HepG2 (cell line): ENCODE measurements around the gene IFI35. TPM values are rescaled to one million over a fixed set of nuclear protein-coding genes. Genes with fewer than 3 reads are reported as not detected.
A peak's percentile ranks its signal among the peaks of the same experiment; 100 is the strongest.

ENCODE experiments used
- AFF4 ChIP-seq: sonication (generic); formaldehyde crosslinking; IDR thresholded peaks from 2 replicates; pipeline ENCODE4 v1.4.0; 2020; ENCODE audit warnings: missing genetic modification reagents
- CEBPG ChIP-seq: IDR thresholded peaks from 2 replicates; pipeline ENCODE4 v1.6.1; 2016
- GLMP ChIP-seq: sonication (generic); formaldehyde crosslinking; IDR thresholded peaks from 2 replicates; pipeline ENCODE4 v1.9.0; 2021; ENCODE audit warnings: missing genetic modification reagents, mild to moderate bottlenecking, borderline replicate concordance
- HMG20A ChIP-seq: IDR thresholded peaks from 2 replicates; pipeline ENCODE4 v1.6.1; 2016; ENCODE audit warnings: borderline replicate concordance
- ISX ChIP-seq: sonication (generic); formaldehyde crosslinking; conservative IDR thresholded peaks from 2 replicates; pipeline ENCODE4 v1.5.0; 2020; ENCODE audit warnings: missing genetic modification reagents
- MAFF ChIP-seq: IDR thresholded peaks from 2 replicates; pipeline ENCODE4 v1.6.1; 2011; ENCODE audit warnings: low read depth, low read length, improper control_type of control experiment
- MLX ChIP-seq: IDR thresholded peaks from 2 replicates; pipeline ENCODE4 v1.6.1; 2016
- NCOA5 ChIP-seq: sonication (generic); formaldehyde crosslinking; IDR thresholded peaks from 2 replicates; pipeline ENCODE4 v1.4.0; 2020; ENCODE audit warnings: missing genetic modification reagents
- PRPF4 ChIP-seq: fragments of 200-400 bp; formaldehyde crosslinking; IDR thresholded peaks from 2 replicates; pipeline ENCODE4 v1.6.1; 2016; ENCODE audit warnings: low read length, low read depth; ENCODE audit not compliant: poor library complexity, severe bottlenecking
- RORA ChIP-seq: sonication (generic); formaldehyde crosslinking; IDR thresholded peaks from 2 replicates; pipeline ENCODE4 v1.5.0; 2020; ENCODE audit warnings: mild to moderate bottlenecking, missing genetic modification reagents, moderate library complexity
- SAFB2 ChIP-seq: sonication (generic); formaldehyde crosslinking; IDR thresholded peaks from 2 replicates; pipeline ENCODE4 v1.5.1; 2020; ENCODE audit warnings: missing genetic modification reagents, low read depth, mild to moderate bottlenecking, borderline replicate concordance
- SOX6 ChIP-seq, 2 experiments: fragments of 450-650 bp in 1 of 2; sonication (generic) in 1 of 2; formaldehyde crosslinking in 1 of 2; IDR thresholded peaks; 2 replicates each; pipeline versions ENCODE4 v1.4.0 to v1.6.1; 2017 to 2020; ENCODE audit warnings: antibody characterized with exemption in 1 of 2, mild to moderate bottlenecking in 1 of 2, missing genetic modification reagents in 1 of 2
- TOPORS ChIP-seq: sonication (generic); formaldehyde crosslinking; IDR thresholded peaks from 2 replicates; pipeline ENCODE4 v1.8.0; 2023; ENCODE audit warnings: mild to moderate bottlenecking, missing genetic modification reagents
- YEATS2 ChIP-seq: sonication (generic); formaldehyde crosslinking; IDR thresholded peaks from 2 replicates; pipeline ENCODE4 v1.4.0; 2020; ENCODE audit warnings: missing genetic modification reagents, borderline replicate concordance
- ZBTB10 ChIP-seq: sonication (generic); formaldehyde crosslinking; IDR thresholded peaks from 2 replicates; pipeline ENCODE4 v1.4.0; 2020; ENCODE audit warnings: missing genetic modification reagents, borderline replicate concordance
- ZFP1 ChIP-seq: IDR thresholded peaks from 2 replicates; pipeline ENCODE4 v1.6.1; 2016
- ZNF138 ChIP-seq: sonication (generic); formaldehyde crosslinking; IDR thresholded peaks from 2 replicates; pipeline ENCODE4 v1.5.0; 2020; ENCODE audit warnings: mild to moderate bottlenecking, low read depth, missing genetic modification reagents
- ZNF552 ChIP-seq: sonication (generic); formaldehyde crosslinking; IDR thresholded peaks from 2 replicates; pipeline ENCODE4 v1.9.0; 2022; ENCODE audit warnings: missing genetic modification reagents, mild to moderate bottlenecking, borderline replicate concordance
- ZNF570 ChIP-seq: sonication (generic); formaldehyde crosslinking; IDR thresholded peaks from 2 replicates; pipeline ENCODE4 v1.4.0; 2020; ENCODE audit warnings: mild to moderate bottlenecking, missing genetic modification reagents, borderline replicate concordance
- ZNF776 ChIP-seq: sonication (generic); formaldehyde crosslinking; IDR thresholded peaks from 2 replicates; pipeline ENCODE4 v1.4.0; 2020; ENCODE audit warnings: mild to moderate bottlenecking, missing genetic modification reagents
- polyA plus RNA-seq, 8 experiments: library from polyadenylated mRNA; depleted of rRNA in 3 of 8; stranded (reverse) in 7 of 8; unstranded in 1 of 8; fragments of >200 nt; fragmentation: Illumina TruSeq in 4 of 8; extraction: Trizol in 4 of 8; gene quantifications; 2 replicates each; pipeline versions ENCODE4 v1.2.1 to v1.2.3, GENCODE V29; 2011 to 2016; ENCODE audit warnings: low read depth in 4 of 8, missing spikeins in 1 of 8, mixed read lengths in 1 of 8; ENCODE audit not compliant: insufficient read depth in 1 of 8
- total RNA-seq, 5 experiments: library from RNA; depleted of rRNA; stranded (reverse); fragments of >200 nt; fragmentation: Illumina TruSeq; extraction: Trizol; gene quantifications; 2 replicates each; pipeline ENCODE4 v1.2.3, GENCODE V29; 2016; ENCODE audit warnings: low read depth in 1 of 5

IFI35 gene
- total and polyA plus RNA-seq, 2 of the 13 experiments (the other 11 are each of a cell fraction or from before 2014, with no cell fraction given) = 28.9 to 38.1 TPM

- TF ChIP-seq ZNF552 (CRISPR knock-in tag) (no peak), MAFF (no peak), ISX (CRISPR knock-in tag) (no peak), YEATS2 (CRISPR knock-in tag) (peak; percentile 41; the same call in 1 of the 2 replicates), GLMP (CRISPR knock-in tag) (no peak), ZNF570 (CRISPR knock-in tag) (no peak), MLX (CRISPR knock-in tag) (peak; percentile 87), RORA (CRISPR knock-in tag) (no peak), ZFP1 (no peak), NCOA5 (CRISPR knock-in tag) (no peak; the same call in 1 of the 2 replicates), CEBPG (CRISPR knock-in tag) (peak; percentile 63), SAFB2 (no peak), SOX6 (IDR thresholded peaks at IDR 0.05) (no peak), SOX6 (CRISPR knock-in tag; IDR thresholded peaks at IDR 0.05) (peak; percentile 89), ZNF138 (CRISPR knock-in tag) (no peak), HMG20A (CRISPR knock-in tag) (peak; percentile 94), PRPF4 (no peak), TOPORS (no peak), ZNF776 (CRISPR knock-in tag) (no peak), ZBTB10 (CRISPR knock-in tag) (no peak), AFF4 (CRISPR knock-in tag) (no peak)
Observed at GRCh38 chr17:43010667-43011308, 4.2 kb downstream of the IFI35 start (continued).
